Neural progenitor cell (in vitro differentiated cells): ENCODE data around the gene NOM1. TPM values are rescaled to one million over a fixed set of nuclear protein-coding genes. Genes with fewer than 3 reads are reported as not detected.
A peak's percentile ranks its signal among the peaks of the same experiment; 100 is the strongest.

Source experiments
- DNase-seq: peaks from one replicate; pipeline ENCODE4 v3.0.0-alpha.2; 2016; ENCODE audit warnings: low spot score
- H2AFZ ChIP-seq: fragments of 200-600 bp; sonication (generic); replicated peaks from 2 replicates; pipeline ENCODE4 v1.6.1; 2016; ENCODE audit warnings: antibody characterized with exemption
- H3F3A ChIP-seq: fragments of 200-600 bp; sonication (generic); 2 replicates; pipeline ENCODE4 v1.6.1; 2016; ENCODE audit warnings: antibody characterized with exemption, low read depth
- H3K27ac ChIP-seq: fragments of 200-600 bp; sonication (generic); 2 replicates; pipeline ENCODE4 v1.5.1; 2016; ENCODE audit warnings: mild to moderate bottlenecking
- H3K27me3 ChIP-seq: fragments of 200-600 bp; sonication (generic); 2 replicates; pipeline ENCODE4 v1.6.1; 2016; ENCODE audit warnings: mild to moderate bottlenecking, moderate library complexity
- H3K36me3 ChIP-seq: fragments of 200-600 bp; sonication (generic); 2 replicates; pipeline ENCODE4 v1.5.1; 2016
- H3K4me1 ChIP-seq: fragments of 200-600 bp; sonication (generic); 2 replicates; pipeline ENCODE4 v1.6.1; 2016; ENCODE audit warnings: mixed run types
- H3K4me2 ChIP-seq: fragments of 200-600 bp; sonication (generic); 2 replicates; pipeline ENCODE4 v1.6.1; 2016
- H3K4me3 ChIP-seq: fragments of 200-600 bp; sonication (generic); 2 replicates; pipeline ENCODE4 v1.5.1; 2016
- H3K79me2 ChIP-seq: fragments of 200-600 bp; sonication (generic); 2 replicates; pipeline ENCODE4 v1.6.1; 2016; ENCODE audit warnings: low read depth
- H3K9ac ChIP-seq: fragments of 200-600 bp; sonication (generic); 2 replicates; pipeline ENCODE4 v1.6.1; 2016
- H3K9me3 ChIP-seq: fragments of 200-600 bp; sonication (generic); 2 replicates; pipeline ENCODE4 v1.5.1; 2016; ENCODE audit warnings: low read depth
- H4K20me1 ChIP-seq: fragments of 200-600 bp; sonication (generic); 2 replicates; pipeline ENCODE4 v1.6.1; 2016; ENCODE audit warnings: low read depth
- H3K27ac Mint-ChIP-seq: 3 replicates; pipeline ENCODE4 v1.8.0; 2021; ENCODE audit warnings: mixed read lengths
- H3K27me3 Mint-ChIP-seq: 2 replicates; pipeline ENCODE4 v1.8.0; 2022; ENCODE audit warnings: low read depth, mild to moderate bottlenecking, inconsistent platforms, moderate library complexity, mixed read lengths; ENCODE audit not compliant: insufficient read depth
- H3K36me3 Mint-ChIP-seq: 3 replicates; pipeline ENCODE4 v1.8.0; 2021; ENCODE audit warnings: mixed read lengths
- H3K4me1 Mint-ChIP-seq: 3 replicates; pipeline ENCODE4 v1.8.0; 2021; ENCODE audit warnings: mixed read lengths
- H3K4me3 Mint-ChIP-seq: 3 replicates; pipeline ENCODE4 v1.8.0; 2021; ENCODE audit warnings: mild to moderate bottlenecking, moderate library complexity, mixed read lengths
- H3K9me3 Mint-ChIP-seq: 3 replicates; pipeline ENCODE4 v1.8.0; 2020; ENCODE audit warnings: mixed read lengths
- EZH2 ChIP-seq: fragments of 200-600 bp; sonication (generic); IDR thresholded peaks from 2 replicates; pipeline ENCODE4 v1.6.1; 2017; ENCODE audit warnings: antibody characterized with exemption, mild to moderate bottlenecking, moderate library complexity
- EZH2phosphoT487 ChIP-seq: fragments of 200-600 bp; sonication (generic); IDR thresholded peaks from 2 replicates; pipeline ENCODE4 v1.6.1; 2017; ENCODE audit warnings: antibody characterized with exemption
- total RNA-seq: library from RNA; depleted of rRNA; stranded (reverse); fragments of >200 nt; gene quantifications from 2 replicates; pipeline ENCODE4 v1.2.3, GENCODE V29; 2015; ENCODE audit warnings: low replicate concordance
- TF ChIP-seq, protein P1 (sequence below): fragments of 200-600 bp; sonication (generic); IDR thresholded peaks from 2 replicates; pipeline ENCODE4 v1.5.1; 2017; ENCODE audit warnings: antibody characterized with exemption, mild to moderate bottlenecking

Gene NOM1
- total RNA-seq, 1 donor from 2014 or later = 10.9 TPM

GRCh38 chr7:157011333-157012112 is 62.0 kb downstream of the NOM1 start:
- H3K4me1 ChIP-seq = peaks cover 14% of the 10 kb centered on the region
- peaks cover 98% of the 10 kb centered on the region for H3K27me3 ChIP-seq
- Mint-ChIP-seq H3K27ac (no peak overlapping the region), H3K4me1 (peaks cover 9% of the 10 kb centered on the region), H3K27me3 (peaks cover 84% of the 10 kb centered on the region), H3K4me3 (peak overlapping the region; percentile 80), H3K9me3 (no peaks in the 10 kb centered on the region), H3K36me3 (no peaks in the 10 kb centered on the region)
- H3K9ac ChIP-seq = no peak overlapping the region
- no peaks in the 10 kb centered on the region for H3K36me3 ChIP-seq
- no peak overlapping the region for H2AFZ ChIP-seq
- H3K79me2 ChIP-seq = no peaks in the 10 kb centered on the region
- TF ChIP-seq EZH2 (peak; percentile 99), EZH2phosphoT487 (peak; percentile 90)
- TF ChIP-seq, protein P1, sequence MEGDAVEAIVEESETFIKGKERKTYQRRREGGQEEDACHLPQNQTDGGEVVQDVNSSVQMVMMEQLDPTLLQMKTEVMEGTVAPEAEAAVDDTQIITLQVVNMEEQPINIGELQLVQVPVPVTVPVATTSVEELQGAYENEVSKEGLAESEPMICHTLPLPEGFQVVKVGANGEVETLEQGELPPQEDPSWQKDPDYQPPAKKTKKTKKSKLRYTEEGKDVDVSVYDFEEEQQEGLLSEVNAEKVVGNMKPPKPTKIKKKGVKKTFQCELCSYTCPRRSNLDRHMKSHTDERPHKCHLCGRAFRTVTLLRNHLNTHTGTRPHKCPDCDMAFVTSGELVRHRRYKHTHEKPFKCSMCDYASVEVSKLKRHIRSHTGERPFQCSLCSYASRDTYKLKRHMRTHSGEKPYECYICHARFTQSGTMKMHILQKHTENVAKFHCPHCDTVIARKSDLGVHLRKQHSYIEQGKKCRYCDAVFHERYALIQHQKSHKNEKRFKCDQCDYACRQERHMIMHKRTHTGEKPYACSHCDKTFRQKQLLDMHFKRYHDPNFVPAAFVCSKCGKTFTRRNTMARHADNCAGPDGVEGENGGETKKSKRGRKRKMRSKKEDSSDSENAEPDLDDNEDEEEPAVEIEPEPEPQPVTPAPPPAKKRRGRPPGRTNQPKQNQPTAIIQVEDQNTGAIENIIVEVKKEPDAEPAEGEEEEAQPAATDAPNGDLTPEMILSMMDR = no peak
- DNase-seq = peak; percentile 53
- no peak overlapping the region for H3K27ac ChIP-seq
- no peaks in the 10 kb centered on the region for H3K9me3 ChIP-seq
- H4K20me1 ChIP-seq = peaks cover 93% of the 10 kb centered on the region
- peak overlapping the region; percentile 94 for H3K4me2 ChIP-seq
- H3F3A ChIP-seq = peaks cover 24% of the 10 kb centered on the region
- peak overlapping the region; percentile 57 for H3K4me3 ChIP-seq

DNA sequence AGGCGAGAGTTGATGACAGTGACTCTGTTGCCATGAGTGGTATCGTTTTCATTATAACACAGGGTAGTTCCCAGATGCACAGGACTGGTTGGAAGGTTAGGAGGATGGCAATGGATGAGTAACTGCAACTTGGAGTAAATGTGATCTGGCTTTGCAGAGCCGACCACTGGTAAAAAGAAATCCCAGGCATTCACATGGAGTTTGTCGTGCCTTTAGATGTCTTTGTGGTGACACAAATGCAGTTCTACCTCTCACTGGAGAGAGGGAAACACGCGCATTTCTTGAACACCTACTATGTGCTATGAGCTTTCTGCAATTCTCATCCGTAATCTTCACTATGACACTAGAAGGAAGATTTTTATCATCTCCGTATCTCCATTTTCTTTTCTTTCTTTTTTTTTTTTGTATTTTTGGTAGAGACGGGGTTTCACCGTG is 62.6 kb downstream of the NOM1 start:
- Histone ChIP-seq H3K9me3 (no peaks in the 10 kb centered on the region), H3K36me3 (no peaks in the 10 kb centered on the region), H3K4me1 (peaks cover 14% of the 10 kb centered on the region), H3F3A (peaks cover 23% of the 10 kb centered on the region), H4K20me1 (peaks cover 93% of the 10 kb centered on the region), H3K9ac (no peak overlapping the region), H3K27ac (no peak overlapping the region), H3K27me3 (peaks cover 98% of the 10 kb centered on the region), H3K4me2 (no peak overlapping the region), H2AFZ (no peak overlapping the region), H3K79me2 (no peaks in the 10 kb centered on the region), H3K4me3 (no peak overlapping the region)
- H3K9me3 Mint-ChIP-seq = no peaks in the 10 kb centered on the region
- no peak overlapping the region for H3K4me3 Mint-ChIP-seq
- peaks cover 9% of the 10 kb centered on the region for H3K4me1 Mint-ChIP-seq
- no peak overlapping the region for H3K27ac Mint-ChIP-seq
- TF ChIP-seq EZH2phosphoT487 (no peak), EZH2 (no peak)
- TF ChIP-seq, protein P1 = no peak
- DNase-seq = no peak
- no peaks in the 10 kb centered on the region for H3K36me3 Mint-ChIP-seq
- peaks cover 84% of the 10 kb centered on the region for H3K27me3 Mint-ChIP-seq

DNA sequence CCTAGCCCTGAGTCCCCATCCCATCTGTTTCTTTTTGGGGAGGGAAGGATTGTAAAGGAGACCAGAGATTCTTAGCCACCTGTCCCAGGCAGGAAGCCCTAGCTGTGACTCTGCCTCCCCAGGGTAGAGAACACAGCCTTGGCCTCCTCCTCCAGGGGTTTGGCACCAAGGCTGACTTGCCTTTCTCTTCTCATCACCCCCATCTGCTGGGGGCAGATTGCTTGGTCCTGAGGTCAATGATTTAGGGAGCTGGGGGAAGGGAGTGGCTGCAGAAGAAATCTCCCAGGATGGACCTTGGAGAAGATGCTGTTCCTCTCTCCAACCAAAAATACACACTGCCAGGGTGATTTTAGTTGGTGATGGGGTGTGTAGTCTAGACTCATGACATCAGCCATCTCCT is 63.6 kb downstream of the NOM1 start:
- Histone ChIP-seq H3K36me3 (no peaks in the 10 kb centered on the region), H3K4me2 (no peak overlapping the region), H3F3A (peaks cover 20% of the 10 kb centered on the region), H2AFZ (no peak overlapping the region), H3K79me2 (no peaks in the 10 kb centered on the region), H3K9me3 (no peaks in the 10 kb centered on the region), H3K9ac (no peak overlapping the region), H4K20me1 (peaks cover 93% of the 10 kb centered on the region), H3K27ac (no peak overlapping the region), H3K4me1 (peaks cover 21% of the 10 kb centered on the region), H3K4me3 (no peak overlapping the region), H3K27me3 (peaks cover 98% of the 10 kb centered on the region)
- Mint-ChIP-seq H3K27ac (no peak overlapping the region), H3K36me3 (no peaks in the 10 kb centered on the region), H3K27me3 (peaks cover 79% of the 10 kb centered on the region), H3K9me3 (no peaks in the 10 kb centered on the region), H3K4me3 (no peak overlapping the region), H3K4me1 (peaks cover 9% of the 10 kb centered on the region)
- no peak for DNase-seq
- peak; percentile 4 for TF ChIP-seq EZH2phosphoT487
- TF ChIP-seq, protein P1 = no peak
- TF ChIP-seq EZH2 = no peak
